ENCODE data around the gene KHSRP. TPM values are rescaled to one million over a fixed set of nuclear protein-coding genes. Genes with fewer than 3 reads are reported as not detected.
A peak's percentile ranks its signal among the peaks of the same experiment; 100 is the strongest.

Gene KHSRP
- total and polyA plus RNA-seq, 10 of the 15 experiments (the other 5 are each of a cell fraction or from before 2014, with no cell fraction given) = 4.8 to 440 (median 82.0) TPM

GRCh38 chr19:6460099-6460884, 35.7 kb upstream of the KHSRP start (continued):
- TF ChIP-seq ZBTB4 (CRISPR knock-in tag; IDR thresholded peaks at IDR 0.05) (no peak), ASH2L (IDR thresholded peaks at IDR 0.05; ENCODE audit: borderline replicate concordance, low read depth) (no peak), ZNF592 (IDR thresholded peaks at IDR 0.05) (no peak), TBL1XR1 (IDR thresholded peaks at IDR 0.05; ENCODE audit: low read depth, low read length) (0 out of 2 replicates have a peak, but pooled peaks have one; percentile 27), WRNIP1 (IDR thresholded peaks at IDR 0.05; ENCODE audit: borderline replicate concordance, low read depth, low read length) (no peak; the same call in 1 of the 2 replicates), EP300 (IDR thresholded peaks at IDR 0.05; ENCODE audit: borderline replicate concordance in 1 of 2, control insufficient read depth in 1 of 2, low read depth in 2 of 2, low read length in 2 of 2) (no peak), STAT3 (IDR thresholded peaks at IDR 0.05; ENCODE audit: low read depth, low read length) (no peak), FOXM1 (IDR thresholded peaks at IDR 0.05; ENCODE audit: low read depth, low read length) (no peak), GATAD2B (conservative IDR thresholded peaks at IDR 0.05; ENCODE audit: low read depth) (peak; percentile 69), TCF3 (IDR thresholded peaks at IDR 0.05; ENCODE audit: borderline replicate concordance, insufficient read depth, low read depth, low read length) (peak; percentile 63; the same call in 1 of the 2 replicates), CHD1 (IDR thresholded peaks at IDR 0.05; ENCODE audit: low read depth, low read length) (0 out of 2 replicates have a peak, but pooled peaks have one; percentile 50), MLLT1 (IDR thresholded peaks at IDR 0.05) (peak; percentile 63; the same call in 1 of the 2 replicates), USF1 (IDR thresholded peaks at IDR 0.05; ENCODE audit: borderline replicate concordance, extremely low read length, insufficient read depth, low read depth, low read length) (no peak), SMC3 (IDR thresholded peaks at IDR 0.05; ENCODE audit: borderline replicate concordance, low read length) (peak; percentile 13; the same call in 1 of the 2 replicates), ESRRA (IDR thresholded peaks at IDR 0.05; ENCODE audit: low read length) (0 out of 2 replicates have a peak, but pooled peaks have one; percentile 24), POLR2AphosphoS2 (IDR thresholded peaks at IDR 0.05; ENCODE audit: low read depth, low read length) (0 out of 2 replicates have a peak, but pooled peaks have one; percentile 72), SMAD5 (IDR thresholded peaks at IDR 0.05; ENCODE audit: low read depth) (0 out of 2 replicates have a peak, but pooled peaks have one; percentile 57), POU2F2 (IDR thresholded peaks at IDR 0.05; ENCODE audit: borderline replicate concordance, low read depth, low read length) (peak; percentile 65; the same call in 1 of the 3 replicates)

Measured in GM12878 (cell line).